GM19463 (cell line): ENCODE measurements around the gene TM6SF1.
"Not testable (repeated sequence)": the region's sequence is repeated elsewhere in the genome, so short reads cannot be mapped to it uniquely, and the experiment has no call there.

Experiments used
- ATAC-seq: cut with Tn5 transposase; IDR thresholded peaks from one replicate; pipeline ENCODE4 v1.9.1; 2021; ENCODE audit warnings: mild to moderate bottlenecking, moderate library complexity; ENCODE audit not compliant: unreplicated experiment

The TM6SF1 gene

GRCh38 chr15:83106994-83107840, at the start of gene TM6SF1:
TSS of gene TM6SF1 (plus strand) at chr15:83107645. CDS start at chr15:83107681, 36 bp downstream.
- ATAC-seq = no peak

DNA sequence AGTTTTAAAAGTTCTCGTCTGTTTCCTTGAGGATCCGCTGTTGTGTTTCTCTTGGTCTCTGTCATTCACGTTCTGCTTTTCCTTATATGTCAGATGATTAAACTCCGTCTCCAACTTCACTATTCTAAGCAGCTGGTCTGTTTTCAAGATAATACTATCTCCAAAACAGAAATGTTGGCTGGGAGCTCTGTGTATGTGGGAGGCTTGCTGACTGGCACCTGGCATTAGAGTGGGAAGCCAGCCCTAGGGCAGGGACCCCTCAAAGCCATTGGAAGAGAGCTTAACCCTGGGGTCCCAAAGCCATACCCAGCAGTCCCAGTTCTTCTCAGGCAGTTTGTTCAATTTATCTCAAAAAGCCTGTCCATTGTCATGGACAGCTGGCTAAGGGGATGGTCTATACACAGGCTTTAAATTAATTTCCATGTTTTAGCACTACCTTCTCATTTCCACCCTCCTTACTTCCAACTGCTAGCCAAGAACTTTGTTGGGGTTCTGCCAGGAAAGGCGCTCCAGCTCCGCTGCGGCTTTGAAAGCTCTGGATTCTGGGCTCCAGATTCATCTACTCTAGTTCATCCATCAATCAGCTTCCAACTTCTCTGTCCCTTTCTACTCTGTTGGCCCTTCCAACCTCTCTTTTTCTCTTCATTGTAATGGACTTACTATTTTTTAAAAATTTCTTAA, 49.6 kb upstream of the TM6SF1 start:
- no peak for ATAC-seq

DNA sequence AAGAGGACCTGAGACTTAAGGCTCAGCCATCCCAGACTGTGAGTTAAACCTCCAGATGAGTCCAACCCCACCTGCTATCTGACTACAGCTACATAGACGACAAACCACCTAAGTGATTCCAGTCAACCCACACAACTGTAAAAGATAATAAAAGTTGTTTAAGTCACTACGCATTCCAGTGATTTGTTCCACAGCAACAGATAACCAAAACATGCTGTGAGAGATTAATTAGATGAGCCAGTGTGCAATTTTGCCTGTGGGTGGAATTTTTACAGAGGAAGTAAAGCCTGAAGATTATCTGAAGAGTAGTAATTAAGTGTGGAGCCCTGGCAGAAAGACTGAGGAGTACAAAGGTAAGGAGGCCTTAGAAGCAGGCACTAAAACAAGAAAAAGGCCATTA, 45.8 kb upstream of the TM6SF1 start:
- ATAC-seq = no peak

DNA sequence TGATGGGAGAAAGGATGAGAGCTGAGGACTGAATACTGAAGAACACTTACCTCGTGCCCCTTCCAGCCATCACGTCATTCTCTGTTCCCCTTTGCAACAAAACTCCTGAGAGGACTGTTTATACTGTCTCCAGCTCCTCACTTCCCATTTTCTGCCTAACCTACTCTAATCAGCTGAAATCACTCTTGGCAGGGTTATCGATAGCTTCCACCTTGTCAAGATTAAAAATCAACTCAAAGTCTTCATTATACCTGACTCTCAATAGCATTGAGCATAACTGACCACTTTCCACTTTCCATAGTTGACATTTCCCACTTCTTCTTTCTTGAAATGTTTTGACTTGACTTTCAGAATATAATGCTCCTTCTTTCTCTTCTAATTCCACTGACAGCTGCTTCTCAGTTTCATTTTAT, 44.7 kb upstream of the TM6SF1 start:
- no peak for ATAC-seq

DNA sequence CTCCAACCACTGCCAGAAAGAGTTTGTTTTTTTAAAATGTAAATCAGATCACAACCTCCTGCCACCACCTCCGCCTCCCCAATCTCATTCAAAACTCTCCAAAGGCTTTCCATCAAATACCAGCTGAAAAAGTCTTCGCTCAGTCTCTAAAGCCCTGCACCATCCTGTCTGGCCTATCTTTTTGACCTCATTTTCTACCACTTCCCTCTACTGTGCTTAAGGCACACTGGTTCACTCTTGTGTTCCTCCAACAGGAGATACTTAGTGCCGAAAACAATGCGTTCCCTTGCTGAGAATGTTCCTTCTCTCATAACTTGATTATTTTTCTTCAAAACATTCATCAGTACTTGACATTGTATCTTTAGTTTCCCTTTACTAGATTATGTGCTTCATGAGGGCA, 43.9 kb upstream of the TM6SF1 start:
- ATAC-seq = no peak

GRCh38 chr15:83064859-83065258, 42.6 kb upstream of the TM6SF1 start:
- no peak for ATAC-seq

- ATAC-seq = no peak
These were observed 42.0 kb upstream of the TM6SF1 start for GRCh38 chr15:83065431-83065830.

GRCh38 chr15:83066034-83066733, 41.3 kb upstream of the TM6SF1 start:
- no peak for ATAC-seq

DNA sequence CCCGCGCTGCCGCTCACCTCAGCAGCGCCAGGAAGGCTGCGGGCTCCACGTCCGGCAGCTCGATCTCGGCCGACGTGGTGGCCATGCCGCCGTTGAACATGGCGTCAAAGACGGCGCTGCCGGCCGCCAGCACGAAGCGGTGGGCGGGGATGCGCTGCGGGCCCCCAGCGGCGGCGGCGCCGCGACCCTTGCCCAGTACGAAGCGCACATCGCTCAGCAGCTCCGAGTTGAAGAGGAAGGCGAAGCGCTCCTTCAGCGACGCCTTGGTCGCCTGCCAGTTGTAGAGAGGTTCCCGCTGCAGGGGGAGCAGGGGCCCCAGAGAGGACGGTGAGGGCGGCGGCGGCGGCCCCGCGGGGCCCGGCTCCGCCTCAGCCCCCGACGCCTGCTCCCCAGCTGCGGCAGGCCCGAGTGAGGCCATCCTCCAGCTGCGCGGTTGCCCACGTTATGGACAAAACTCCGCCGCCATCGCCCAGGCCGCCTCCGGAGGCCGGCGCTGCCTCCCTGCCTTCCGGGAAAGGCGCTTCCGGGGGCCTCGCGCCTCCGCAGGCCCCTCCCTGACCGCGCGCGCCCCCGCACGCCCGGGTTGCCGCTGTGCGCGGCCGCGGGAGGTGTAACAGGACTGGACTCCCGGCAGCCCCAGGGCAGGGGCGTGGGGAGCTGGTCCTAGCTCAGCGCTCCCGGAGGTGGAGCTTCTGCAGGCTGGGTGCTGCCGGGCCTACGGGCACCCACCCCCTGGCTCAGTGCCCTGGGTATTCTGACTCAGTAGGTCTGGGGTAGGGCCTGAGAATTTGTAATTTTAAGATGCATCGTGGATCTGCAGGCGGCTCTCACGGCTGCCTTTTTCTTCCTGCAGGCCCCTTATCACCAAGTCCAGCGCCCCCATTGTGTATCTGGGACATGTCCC, 40.5 kb upstream of the TM6SF1 start, which contains the start of gene BTBD1:
BTBD1 (minus strand) TSS at position 519 of the 904 bp plus-strand sequence; CDS start at position 418, 101 bp downstream.
- peak; percentile 84 for ATAC-seq

GRCh38 chr15:83067638-83067962, 39.8 kb upstream of the TM6SF1 start:
- ATAC-seq = no peak

- ATAC-seq = no peak
These were observed 39.4 kb upstream of the TM6SF1 start for GRCh38 chr15:83068054-83068453.

GRCh38 chr15:83069211-83069642, 38.2 kb upstream of the TM6SF1 start:
- not testable (repeated sequence) for ATAC-seq

DNA sequence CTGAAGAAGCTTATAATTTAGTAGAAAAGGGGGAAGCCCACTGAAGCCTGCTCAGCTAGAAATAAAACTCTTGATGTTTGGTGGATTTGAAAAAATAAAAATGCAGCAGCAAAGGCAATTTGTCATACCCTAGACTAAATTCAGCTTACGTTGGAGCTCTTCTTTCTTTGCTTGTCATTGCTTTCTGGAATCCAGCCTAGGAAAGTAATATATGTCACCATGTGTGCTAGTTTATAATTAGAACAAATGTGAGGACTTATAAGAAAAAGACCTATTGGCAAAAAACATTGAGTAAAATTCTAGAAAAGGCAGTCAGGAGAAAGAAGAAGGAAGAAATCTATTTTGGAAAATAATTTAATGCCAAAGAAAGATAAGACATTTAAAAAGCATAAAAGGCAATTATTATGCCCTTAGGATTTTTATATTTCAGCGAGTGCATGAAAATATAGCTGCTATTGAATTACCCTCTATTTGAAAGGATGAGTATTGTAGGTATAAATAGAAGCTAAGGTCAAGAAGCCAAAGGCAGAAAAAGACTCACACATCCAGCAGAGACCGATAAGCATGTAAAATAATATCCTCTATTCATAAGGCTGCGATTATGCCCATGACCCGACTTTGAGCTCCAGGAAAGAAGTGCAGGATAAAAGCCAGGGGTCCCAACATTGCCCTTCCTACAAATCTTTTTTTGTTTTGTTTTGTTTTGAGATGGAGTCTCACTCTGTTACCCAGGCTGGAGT, 29.8 kb upstream of the TM6SF1 start:
- ATAC-seq = no peak

DNA sequence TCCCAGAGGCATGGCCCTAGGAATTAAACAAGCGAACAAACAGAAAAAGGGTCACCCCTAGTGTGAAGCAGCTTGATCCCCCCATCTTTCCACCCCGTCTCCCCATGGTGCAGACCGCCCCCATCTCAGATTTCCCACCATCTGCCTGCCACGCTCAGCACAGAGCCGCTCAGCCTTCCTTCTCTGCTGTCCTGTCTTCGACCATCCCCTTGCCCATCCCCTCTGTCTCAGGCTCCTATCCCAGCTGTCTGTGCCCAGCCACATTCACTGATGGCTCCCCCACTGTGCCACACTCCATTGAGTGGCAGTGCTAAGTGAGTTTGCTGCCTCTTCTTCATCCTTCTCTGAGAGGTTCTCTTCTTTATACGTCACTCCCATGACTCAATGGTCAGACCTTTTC, 28.7 kb upstream of the TM6SF1 start:
- ATAC-seq = no peak

GRCh38 chr15:83081256-83082014, 26.0 kb upstream of the TM6SF1 start:
- no peak for ATAC-seq

DNA sequence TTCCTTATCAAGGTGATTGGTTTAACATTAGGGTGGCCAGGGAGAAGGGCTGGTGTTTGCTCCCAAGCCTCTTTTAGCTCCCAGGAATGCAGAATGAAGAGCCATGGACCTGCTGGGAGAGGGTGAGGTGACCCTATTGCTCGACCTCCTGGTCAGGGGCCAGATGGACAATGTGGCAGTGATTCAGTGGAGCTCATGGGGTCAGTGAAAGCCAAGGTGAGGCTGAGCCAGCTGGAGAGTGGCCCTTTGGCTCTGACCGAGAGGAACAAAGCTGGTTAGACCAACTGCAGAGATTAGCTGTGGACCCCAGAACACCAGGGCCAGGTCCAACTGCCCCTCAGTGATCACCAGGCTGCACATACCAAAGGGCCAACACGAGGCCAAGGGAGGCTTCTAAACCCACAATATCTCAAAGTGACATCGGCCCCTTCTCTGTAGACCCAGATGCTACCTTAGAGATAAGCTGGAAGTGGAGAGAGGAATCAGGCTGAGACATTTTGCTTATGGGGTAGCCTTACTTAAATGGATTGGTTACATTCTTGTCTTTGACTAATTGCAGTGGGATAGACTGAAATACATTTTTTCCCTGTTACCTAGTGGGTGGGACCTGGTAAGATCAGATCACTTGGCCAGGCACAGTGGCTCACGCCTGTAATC, 24.6 kb upstream of the TM6SF1 start:
- no peak for ATAC-seq

DNA sequence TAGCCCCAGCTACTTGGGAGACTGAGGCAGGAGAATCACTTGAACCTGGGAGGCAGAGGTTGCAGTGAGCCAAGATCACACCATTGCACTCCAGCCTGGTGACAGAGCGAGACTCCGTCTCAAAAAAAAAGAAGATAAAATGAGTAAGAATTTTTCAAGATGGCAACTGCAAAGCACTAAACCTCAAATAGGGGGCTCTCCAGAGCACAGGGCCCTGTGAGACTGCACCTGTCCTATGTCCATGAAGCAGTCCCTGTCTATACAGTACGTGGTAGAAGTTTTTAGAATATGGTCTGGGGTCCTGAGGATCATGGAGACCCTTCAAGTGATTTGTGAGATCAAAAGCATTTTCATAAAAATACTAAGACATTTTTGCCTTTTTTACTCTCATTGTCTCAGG, 22.0 kb upstream of the TM6SF1 start:
- not testable (repeated sequence) for ATAC-seq

GRCh38 chr15:83085864-83086552, 21.4 kb upstream of the TM6SF1 start:
- ATAC-seq = not testable (repeated sequence)
